GM12801 (cell line): Measurements from ENCODE around the gene IQCE.

Source experiments
- TF ChIP-seq, protein P1 (sequence below): IDR thresholded peaks from one replicate; pipeline ENCODE4 v1.5.1; 2011; ENCODE audit warnings: control low read depth; ENCODE audit not compliant: insufficient read length; ENCODE audit errors: extremely low read depth

The IQCE gene

DNA sequence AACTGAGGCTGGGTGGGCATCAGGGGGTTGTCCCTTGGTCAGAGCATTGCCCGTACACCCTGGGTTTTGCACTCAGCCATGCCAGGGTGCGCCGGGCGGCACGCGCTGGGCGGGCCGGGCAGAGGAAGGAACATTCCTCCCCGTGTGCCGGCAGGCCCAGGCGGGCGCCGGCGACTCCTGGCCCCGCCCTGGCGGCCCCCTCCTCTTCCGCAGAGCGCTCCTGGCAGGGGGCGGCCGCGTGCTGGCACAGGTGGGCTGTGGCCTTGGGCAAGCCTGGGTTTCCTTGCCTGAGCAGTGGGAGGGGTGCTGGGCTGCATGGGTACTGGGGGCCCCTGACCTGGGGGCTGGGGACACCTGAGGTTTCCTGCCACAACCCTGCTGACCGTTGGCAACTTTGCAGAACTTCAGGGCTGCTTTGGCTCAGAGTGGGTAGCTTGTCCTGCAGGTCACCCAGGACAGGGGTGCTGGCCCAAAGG, 35.3 kb upstream of the IQCE start:
- TF ChIP-seq, protein P1, sequence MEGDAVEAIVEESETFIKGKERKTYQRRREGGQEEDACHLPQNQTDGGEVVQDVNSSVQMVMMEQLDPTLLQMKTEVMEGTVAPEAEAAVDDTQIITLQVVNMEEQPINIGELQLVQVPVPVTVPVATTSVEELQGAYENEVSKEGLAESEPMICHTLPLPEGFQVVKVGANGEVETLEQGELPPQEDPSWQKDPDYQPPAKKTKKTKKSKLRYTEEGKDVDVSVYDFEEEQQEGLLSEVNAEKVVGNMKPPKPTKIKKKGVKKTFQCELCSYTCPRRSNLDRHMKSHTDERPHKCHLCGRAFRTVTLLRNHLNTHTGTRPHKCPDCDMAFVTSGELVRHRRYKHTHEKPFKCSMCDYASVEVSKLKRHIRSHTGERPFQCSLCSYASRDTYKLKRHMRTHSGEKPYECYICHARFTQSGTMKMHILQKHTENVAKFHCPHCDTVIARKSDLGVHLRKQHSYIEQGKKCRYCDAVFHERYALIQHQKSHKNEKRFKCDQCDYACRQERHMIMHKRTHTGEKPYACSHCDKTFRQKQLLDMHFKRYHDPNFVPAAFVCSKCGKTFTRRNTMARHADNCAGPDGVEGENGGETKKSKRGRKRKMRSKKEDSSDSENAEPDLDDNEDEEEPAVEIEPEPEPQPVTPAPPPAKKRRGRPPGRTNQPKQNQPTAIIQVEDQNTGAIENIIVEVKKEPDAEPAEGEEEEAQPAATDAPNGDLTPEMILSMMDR: no peak

DNA sequence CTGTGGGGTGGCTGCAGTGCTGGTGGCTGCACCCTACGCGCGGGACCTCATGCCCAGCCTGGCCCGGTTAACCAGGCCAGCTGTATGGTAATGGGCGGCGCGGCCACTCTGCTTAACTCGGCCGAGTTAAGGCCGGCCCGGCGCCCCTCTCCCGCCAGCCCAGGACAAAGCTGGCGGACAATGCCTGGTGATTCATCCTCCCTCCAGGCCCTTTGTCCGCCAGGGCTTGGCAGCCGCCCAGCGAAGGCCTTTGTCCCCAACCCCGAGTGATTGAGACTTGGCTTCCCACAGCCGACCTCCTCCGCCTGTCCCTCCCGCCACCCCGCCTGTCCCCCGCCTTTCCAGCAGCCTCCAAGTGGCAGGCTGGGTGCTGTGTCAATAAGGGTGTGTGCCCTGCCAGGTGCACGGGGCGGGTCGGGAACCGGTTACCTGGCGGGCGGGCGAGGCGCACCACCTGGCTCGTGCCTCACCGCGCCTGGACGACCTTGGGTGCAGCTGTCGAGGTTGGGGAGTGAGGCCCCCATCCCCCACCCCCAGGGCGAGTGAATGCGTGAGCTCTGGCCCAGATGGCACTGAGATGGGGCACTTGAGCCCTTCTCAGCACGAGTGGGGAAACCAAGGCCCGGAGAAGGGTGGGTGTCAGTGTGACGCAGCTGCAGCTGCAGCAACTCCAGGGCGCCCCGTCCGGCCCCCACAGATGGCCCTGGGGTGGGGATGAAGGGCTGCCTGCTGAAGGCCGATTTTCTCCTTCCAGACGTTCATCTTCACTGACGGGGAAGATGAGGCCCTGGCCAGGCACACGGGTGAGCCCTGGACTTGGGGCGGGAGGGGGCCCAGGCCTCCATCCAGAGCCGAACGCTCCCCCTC, 34.6 kb upstream of the IQCE start:
- TF ChIP-seq, protein P1: no peak

DNA sequence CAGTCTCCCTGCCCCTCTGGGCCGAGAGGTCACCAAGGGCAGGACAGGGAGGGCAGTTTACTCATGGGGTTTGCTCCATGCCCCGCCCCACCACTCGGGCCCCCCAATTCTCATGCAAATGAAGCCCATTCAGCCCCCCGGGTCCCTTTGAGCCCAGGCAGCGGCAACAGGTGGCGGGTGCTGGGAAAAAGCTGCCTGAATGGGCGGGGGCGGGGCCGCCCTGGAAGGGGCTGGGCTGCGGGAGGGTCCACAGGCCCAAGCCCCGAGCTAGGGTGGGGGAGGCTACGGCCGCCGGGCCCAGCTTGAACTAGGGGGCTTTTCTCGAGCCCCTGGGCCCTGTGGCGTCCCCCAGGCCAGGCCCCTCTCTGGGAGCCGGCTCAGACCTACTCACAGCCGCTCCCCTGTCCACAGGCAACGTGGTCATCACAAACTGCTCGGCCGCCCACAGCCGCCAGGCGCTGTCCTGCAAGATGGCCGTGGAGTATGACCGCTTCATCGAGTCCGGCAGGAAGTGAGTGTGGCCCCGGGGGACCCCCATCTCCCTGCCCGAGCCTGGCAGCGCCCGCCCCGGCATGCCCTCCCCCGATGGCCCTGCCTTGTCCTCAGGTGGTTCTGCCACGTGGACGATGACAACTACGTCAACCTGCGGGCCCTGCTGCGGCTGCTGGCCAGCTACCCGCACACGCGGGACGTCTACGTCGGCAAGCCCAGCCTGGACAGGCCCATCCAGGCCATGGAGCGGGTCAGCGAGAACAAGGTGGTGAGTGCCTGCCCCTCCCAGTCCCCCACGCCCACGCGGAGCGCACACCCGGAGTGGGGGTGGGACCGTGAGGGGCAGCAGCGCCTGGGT, 33.7 kb upstream of the IQCE start:
- TF ChIP-seq, protein P1: no peak

DNA sequence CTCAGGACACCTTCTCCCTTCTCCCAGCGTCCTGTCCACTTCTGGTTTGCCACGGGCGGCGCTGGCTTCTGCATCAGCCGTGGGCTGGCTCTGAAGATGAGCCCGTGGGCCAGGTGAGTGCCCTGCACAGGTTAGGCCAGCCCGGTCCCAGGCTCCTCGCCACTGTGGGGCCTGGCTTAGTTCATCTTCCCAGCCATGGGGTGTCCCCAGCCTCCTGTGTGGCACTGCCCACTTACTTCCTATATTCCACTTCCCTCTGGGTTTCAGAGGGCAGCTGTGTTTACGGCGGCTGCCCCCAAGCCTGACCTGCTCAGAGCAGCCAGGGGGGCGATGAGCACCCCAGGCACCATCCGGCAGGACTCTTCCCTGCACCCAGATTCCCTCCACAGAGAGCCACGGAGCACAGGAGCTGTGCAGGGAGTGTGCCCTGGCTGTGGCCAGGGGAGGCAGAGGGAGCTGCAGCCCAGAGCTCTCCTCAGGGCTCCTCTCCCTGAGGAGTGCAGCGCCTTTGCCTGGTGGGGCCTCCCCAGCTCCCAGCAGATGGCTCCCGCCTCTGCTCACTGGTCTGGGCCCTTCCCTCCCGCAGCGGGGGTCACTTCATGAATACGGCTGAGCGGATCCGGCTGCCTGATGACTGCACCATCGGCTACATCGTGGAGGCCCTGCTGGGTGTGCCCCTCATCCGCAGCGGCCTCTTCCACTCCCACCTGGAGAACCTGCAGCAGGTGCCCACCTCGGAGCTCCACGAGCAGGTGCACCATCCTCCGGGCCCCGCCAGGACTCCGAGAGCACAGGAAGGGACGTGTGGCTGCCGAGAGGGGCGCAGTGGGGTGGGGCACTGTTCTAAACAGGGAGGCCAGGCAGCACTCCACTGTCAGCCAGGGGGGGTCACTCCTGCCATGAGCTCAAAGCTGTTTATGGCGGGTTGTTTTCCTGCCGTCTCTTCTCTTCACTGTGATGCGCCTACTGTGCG, 32.8 kb upstream of the IQCE start:
- TF ChIP-seq, protein P1: no peak

DNA sequence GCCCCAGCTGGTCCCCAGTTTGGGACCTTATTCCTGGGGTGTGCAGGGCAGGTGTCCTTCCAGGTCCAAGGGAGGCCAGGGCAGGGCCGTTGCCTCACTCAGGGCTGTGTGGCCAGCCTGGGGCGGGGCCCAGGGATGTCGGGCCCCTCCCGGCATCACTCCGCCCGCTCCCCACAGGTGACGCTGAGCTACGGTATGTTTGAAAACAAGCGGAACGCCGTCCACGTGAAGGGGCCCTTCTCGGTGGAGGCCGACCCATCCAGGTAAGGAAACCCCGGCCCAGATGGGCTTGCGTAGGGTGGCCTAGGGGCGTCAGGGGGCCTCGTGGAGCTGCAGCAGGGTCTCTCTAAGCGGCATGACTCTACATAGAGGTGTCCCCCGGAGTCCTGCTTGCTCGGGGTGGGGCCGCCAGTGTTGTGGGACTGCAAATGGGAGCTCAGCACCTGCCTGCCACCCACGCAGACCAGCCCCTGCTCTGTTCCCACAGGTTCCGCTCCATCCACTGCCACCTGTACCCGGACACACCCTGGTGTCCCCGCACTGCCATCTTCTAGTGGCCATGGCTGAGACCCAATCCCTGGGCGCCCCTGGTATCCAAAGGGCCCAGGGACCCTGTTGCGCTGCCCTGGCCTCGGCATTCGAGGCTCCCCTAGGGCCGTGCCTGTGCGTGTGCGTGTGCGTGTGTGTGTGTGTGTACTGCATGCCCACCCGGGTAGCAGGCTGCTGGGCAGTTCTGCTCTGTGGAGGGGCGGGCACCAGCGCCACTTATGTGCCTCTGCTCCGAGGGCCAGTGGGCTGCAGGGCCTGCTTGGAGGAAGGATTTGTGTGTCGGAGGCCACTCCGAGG, 31.9 kb upstream of the IQCE start:
- TF ChIP-seq, protein P1: no peak
